MM.1S (cell line): ENCODE data around the gene KCTD10.

Experiments used
- CTCF ChIP-seq: fragments of 300-600 bp; sonication (generic); IDR thresholded peaks from 2 replicates; pipeline ENCODE4 v1.5.1; 2016; ENCODE audit warnings: antibody characterized with exemption, low read length, mixed read lengths
- EZH2 ChIP-seq: fragments of 300-600 bp; sonication (generic); optimal IDR thresholded peaks from 2 replicates; pipeline ENCODE3; 2017; ENCODE audit warnings: low read depth, mild to moderate bottlenecking, antibody characterized with exemption, low read length, mixed read lengths

GRCh38 chr12:109495012-109495411 is 17.9 kb upstream of the KCTD10 start:
- TF ChIP-seq EZH2 = no peak
- no peak for TF ChIP-seq CTCF
